GM21576 (cell line): ENCODE results near the gene GLRA3.
"Not testable (repeated sequence)": the region's sequence is repeated elsewhere in the genome, so short reads cannot be mapped to it uniquely, and the experiment has no call there.

Experiments used
- ATAC-seq: cut with Tn5 transposase; IDR thresholded peaks from one replicate; pipeline ENCODE4 v1.9.1; 2021; ENCODE audit warnings: mild to moderate bottlenecking, moderate library complexity; ENCODE audit not compliant: unreplicated experiment

Gene GLRA3

DNA sequence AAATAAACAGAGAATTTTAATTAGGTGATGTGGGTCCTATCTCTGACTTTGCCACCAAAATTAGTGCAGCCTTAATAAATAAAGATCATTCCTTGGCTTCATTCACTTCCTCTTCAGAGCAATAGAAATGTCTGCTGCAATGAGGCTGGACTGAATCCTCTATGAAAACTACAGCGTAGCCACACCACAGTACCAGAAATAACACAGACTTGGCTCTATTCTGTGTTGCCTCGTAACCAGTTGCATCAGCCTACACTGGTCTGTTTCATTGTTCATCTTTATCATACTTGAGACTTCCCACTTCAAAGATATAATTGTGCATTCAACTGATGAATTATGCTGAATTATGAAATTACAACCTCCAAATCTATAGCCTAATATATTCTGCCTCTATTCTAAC lies 15.8 kb downstream of the GLRA3 start:
- no peak for ATAC-seq

DNA sequence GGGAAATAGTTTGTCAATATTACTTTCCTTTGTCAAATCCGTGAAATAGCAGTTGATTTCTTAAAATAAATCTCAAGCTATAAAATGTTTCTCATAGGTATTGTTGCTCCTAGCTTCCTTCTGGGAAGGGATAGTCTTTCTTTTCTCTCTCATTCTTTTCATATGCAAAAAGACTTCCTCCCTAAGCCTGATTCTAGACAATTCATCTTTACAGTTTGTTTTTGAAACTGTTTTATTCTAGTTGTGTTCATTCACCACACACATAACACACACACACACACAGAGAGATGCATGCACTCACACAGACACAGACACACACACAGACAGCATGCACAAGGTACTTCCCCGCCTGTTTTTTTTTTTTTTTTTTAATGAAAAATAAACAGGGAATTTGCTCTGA lies 18.2 kb downstream of the GLRA3 start:
- ATAC-seq: no peak

DNA sequence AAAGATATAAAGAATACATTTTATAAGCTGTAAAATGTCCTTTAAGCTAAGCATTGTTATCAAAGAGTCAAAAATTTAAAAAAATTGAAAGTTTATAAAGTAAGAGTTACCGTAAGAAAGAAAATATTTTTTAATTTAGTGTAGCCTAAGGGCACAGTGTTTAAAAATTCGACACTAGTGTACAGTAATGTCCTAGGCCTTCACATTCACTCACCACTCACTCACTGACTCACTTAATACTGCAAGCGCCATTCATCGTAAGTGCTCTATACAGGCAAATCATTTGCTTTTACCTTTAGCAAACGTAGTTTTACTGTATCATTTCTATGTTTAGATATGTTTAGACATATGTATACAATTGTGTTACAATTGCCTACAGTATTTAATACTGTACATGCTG lies 20.2 kb downstream of the GLRA3 start:
- no peak for ATAC-seq

DNA sequence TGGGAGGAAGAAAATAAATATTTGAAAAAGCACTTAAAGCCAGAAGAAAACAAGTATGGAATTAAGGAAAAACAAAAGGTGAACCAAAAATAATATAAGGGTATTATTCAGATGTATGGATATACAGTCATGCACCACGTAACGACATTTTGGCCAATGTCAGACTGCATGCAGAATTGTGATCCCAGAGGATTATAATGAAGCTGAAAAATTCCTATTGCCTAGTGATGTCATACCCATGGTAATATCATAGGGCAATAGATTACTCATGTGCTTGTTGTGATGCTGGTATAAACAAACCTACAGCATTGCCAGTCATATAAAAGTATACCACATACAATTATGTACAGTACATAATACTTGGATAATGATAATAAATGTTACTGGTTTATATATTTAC lies 20.9 kb downstream of the GLRA3 start:
- ATAC-seq: no peak

- no peak for ATAC-seq
These were observed 23.3 kb downstream of the GLRA3 start for GRCh38 chr4:174805746-174806145.

DNA sequence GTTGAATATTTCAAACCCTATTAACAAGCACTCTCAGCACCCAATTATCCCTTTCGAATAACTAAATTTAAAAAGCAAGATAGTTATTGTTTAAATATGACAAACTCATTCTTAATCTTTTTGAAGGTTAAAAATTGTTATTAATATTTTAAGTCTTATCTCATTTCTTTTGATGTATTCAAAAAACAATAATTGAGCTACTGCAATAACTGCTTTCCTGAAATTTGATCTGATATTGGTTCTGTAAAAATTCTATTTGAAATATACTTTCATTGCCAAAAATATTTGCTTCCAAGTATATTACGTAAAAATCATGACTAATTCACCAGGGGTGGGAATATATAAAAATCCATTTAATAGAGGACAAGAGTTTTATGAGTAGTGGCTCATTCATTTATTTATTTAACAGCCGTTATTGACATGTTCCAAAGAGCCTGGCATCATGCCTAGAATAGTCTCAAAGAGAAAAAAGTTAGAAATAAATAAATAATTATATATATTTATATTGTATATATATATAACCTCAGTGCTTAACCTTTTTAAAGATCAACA lies 34.4 kb downstream of the GLRA3 start:
- ATAC-seq: no peak

DNA sequence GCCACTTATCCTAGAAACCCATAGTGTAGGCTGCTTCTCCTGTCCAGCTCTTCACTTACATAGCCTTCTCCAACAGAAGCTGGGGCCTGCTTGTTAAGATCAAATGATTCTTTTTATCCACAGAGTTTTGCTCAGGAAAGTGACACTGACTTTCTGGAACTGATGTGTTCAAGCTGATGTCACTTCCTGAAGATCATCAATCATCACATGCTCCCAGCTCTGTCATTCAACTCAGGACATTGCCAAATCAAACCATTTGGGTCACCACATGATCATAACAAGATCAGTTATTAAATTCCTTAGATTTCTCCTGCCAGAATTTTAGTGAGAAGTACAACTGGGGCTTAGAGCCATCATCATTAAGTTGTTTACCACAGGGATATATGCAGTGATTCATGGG lies 39.4 kb downstream of the GLRA3 start:
- ATAC-seq: no peak

DNA sequence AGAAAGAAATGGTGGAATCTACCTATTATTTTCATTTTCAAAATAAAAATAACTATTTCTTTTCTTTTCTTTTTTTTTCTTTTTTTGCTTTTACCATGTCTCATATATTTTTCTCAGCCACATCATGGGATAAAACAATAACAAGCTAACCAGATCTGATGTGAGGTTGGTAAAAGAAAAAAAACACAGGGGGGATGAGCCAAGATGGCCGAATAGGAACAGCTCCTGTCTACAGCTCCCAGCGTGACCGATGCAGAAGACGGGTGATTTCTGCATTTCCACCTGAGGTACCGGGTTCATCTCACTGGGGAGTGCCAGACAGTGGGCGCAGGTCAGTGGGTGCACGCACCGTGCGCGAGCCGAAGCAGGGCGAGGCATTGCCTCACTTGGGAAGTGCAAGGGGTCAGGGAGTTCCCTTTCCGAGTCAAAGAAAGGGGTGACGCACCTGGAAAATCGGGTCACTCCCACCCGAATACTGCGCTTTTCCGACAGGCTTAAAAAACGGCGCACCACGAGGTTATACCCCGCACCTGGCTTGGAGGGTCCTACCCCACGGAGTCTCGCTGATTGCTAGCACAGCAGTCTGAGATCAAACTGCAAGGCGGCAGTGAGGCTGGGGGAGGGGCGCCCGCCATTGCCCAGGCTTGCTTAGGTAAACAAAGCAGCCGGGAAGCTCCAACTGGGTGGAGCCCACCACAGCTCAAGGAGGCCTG lies 50.6 kb downstream of the GLRA3 start:
- ATAC-seq: not testable (repeated sequence)

- no peak for ATAC-seq
These were observed 53.7 kb downstream of the GLRA3 start for GRCh38 chr4:174775366-174775765.

DNA sequence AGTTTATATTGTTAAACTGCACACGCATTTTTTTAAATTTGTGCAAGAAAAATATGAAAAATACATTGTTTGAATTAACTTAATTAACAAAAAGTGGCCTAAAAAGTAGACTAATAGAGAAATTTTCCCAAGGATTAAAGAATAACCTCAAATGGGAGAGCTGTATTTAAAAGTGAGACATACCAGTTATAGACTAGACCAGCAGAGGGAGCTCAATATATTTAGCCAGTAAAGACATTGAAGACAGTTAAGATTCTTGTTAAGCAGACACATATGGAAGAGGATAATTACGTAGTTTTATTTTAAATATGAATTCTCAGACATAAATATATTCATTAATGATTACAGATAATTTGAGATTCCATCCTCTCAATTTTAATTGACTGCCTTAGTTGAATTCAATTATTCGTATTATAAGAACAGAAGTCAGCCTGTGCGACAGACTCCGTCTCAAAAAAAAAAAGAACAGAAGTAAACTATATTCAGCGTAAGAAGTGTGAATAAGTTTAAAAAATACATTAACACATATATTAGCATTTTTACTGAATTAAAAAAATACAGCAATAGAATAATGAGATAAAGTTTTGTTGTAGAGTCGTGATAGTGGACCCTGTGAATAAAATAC lies 64.8 kb downstream of the GLRA3 start:
- ATAC-seq: peak; percentile 64

DNA sequence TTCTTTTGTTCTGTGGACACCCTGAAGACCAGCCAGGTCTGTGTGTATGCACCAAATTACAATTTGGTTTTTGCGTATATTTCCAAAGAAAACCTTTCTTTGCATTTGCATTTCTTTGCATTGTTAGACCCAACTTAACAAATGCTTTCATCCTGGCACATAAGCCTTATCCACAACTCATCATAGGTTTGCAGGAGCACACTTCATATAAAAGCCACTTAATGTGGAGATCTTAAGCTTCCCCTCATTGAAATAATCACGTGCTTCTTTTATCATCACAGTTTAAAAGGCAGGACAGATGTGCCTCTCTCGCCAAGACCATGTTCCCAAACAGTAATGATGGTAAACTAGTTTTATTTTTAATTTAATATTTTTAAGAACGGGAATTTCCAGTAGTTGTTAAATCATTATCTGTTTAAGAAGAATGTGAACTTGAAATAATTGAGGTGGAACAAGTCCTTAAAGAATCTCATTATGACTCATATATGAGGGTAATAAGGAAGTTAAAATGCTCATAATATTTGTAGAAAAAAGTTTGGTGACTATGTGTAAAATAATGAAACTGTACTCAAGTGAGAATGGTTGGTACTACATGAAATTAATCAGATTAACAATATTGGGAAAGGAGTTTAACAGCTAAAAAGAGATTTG lies 65.5 kb downstream of the GLRA3 start:
- peak; percentile 54 for ATAC-seq

GRCh38 chr4:174761451-174761850 lies 67.6 kb downstream of the GLRA3 start:
- ATAC-seq: no peak

- no peak for ATAC-seq
These were observed 71.3 kb downstream of the GLRA3 start for GRCh38 chr4:174757736-174758135.

GRCh38 chr4:174753021-174753420 lies 76.0 kb downstream of the GLRA3 start:
- no peak for ATAC-seq

DNA sequence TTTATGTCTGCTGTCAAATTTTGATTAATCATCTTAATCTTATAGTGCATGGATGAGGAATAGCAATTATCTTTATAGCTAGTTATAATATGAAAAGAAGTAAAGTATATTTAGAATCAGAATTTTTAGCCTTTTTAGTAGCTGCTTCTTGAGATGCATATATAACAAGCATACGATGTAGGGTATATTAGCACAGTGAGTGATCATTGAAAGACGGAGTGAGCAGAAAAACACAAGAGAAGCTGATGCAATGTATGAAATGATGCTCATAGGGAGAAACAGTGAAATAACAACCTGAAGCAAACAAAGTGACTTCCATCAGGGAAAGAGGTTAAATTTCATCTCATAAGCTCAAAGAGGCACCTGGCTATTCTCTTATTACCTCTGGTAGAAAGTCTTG lies 77.0 kb downstream of the GLRA3 start:
- no peak for ATAC-seq

DNA sequence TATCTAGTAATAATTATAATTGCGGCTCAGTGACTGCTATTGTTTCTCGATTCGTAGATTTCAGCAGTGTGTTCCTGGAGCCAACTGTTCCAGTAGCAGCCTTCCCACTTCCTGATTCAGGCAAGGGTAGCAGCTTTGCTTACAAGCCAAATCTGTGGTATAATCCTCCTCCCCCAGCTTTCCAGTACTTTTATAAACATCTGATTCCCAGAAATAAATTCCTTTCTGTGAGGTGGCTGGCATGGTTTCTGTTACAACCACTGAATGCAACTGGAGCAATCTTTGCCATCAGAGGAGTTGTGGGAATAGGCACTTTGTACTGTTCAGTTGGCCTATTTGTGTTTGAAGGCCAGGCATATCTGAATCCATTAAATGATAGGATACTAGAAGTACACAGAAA lies 80.0 kb downstream of the GLRA3 start:
- ATAC-seq: no peak

DNA sequence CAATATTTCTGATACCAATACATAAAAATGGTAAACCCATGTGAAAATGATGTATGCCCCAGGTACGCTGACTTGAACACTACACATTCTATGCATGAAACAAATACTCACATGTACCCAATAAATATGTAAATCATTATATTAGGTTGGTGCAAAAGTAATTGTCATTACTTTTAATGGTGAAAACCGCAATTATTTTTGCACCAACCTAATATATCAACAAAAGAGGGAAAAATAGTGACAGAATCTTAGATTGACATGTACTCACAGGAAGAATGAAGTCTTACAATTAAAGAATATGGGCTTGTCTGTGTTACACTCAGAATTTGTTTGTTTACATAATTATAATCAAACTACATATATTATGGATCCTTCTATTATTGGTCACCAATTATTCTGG lies 82.3 kb downstream of the GLRA3 start:
- ATAC-seq: no peak

GRCh38 chr4:174742561-174742960 lies 86.5 kb downstream of the GLRA3 start:
- ATAC-seq: no peak

DNA sequence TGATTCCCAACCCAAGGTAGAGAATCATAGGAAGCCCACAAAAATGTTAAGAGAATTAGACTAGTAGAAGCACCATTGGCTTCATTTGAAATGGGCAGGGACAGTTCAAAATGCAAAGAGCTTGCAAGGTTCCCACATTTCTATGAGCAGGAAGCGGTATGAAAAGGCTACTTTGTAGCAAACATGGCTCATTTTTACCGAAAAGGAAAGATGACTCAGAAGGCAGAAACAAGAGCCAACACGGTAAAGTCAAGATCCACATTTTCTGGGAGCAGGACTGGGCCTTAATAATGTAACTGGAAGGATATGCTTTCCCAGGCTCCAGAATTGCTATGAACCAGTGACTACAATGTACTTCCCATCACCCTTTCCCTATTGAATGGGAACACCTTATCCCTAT lies 89.5 kb downstream of the GLRA3 start:
- ATAC-seq: no peak

- no peak for ATAC-seq
These were observed 94.9 kb downstream of the GLRA3 start for GRCh38 chr4:174734181-174734580.

- no peak for ATAC-seq
These were observed 111.2 kb downstream of the GLRA3 start for GRCh38 chr4:174717828-174718227.
